Stomach smooth muscle (tissue), 2 donors: ENCODE measurements around the gene SMYD2.

Experiments
- H3K27ac ChIP-seq: one replicate; pipeline ENCODE4 v1.7.0; 2013; ENCODE audit warnings: mild to moderate bottlenecking, low read length, inconsistent platforms
- H3K27me3 ChIP-seq, 2 donors: one replicate each; pipeline ENCODE4 v1.7.0; 2013; ENCODE audit warnings: low read length in 2 of 2; ENCODE audit not compliant: insufficient read depth in 2 of 2, control insufficient read depth in 1 of 2
- H3K36me3 ChIP-seq, 2 donors: one replicate each; pipeline ENCODE4 v1.7.0; 2013; ENCODE audit warnings: low read length in 2 of 2; ENCODE audit not compliant: control insufficient read depth in 2 of 2, insufficient read depth in 2 of 2
- H3K4me1 ChIP-seq: one replicate; pipeline ENCODE4 v1.7.0; 2013; ENCODE audit warnings: low read length; ENCODE audit not compliant: control insufficient read depth, insufficient read depth
- H3K4me3 ChIP-seq, 2 donors: one replicate each; pipeline ENCODE4 v1.7.0; 2013; ENCODE audit warnings: low read length in 2 of 2
- H3K9ac ChIP-seq, 2 donors: one replicate each; pipeline ENCODE4 v1.7.0; 2013; ENCODE audit warnings: low read length in 2 of 2, mild to moderate bottlenecking in 1 of 2
- H3K9me3 ChIP-seq, 2 donors: one replicate each; pipeline ENCODE4 v1.7.0; 2013; ENCODE audit warnings: low read length in 2 of 2; ENCODE audit not compliant: control insufficient read depth in 2 of 2
- donor health status: healthy.
- donor health status: Pancreatic carcinoma.

SMYD2 gene

GRCh38 chr1:214306269-214306668 is 25.3 kb downstream of the SMYD2 start:
- Histone ChIP-seq H3K36me3 (no peaks in the 10 kb centered on the region), H3K27me3 (no peaks in the 10 kb centered on the region), H3K4me3 (no peak overlapping the region), H3K9ac (no peak overlapping the region), H3K27ac (no peak overlapping the region), H3K4me1 (no peaks in the 10 kb centered on the region), H3K9me3 (no peaks in the 10 kb centered on the region)

DNA sequence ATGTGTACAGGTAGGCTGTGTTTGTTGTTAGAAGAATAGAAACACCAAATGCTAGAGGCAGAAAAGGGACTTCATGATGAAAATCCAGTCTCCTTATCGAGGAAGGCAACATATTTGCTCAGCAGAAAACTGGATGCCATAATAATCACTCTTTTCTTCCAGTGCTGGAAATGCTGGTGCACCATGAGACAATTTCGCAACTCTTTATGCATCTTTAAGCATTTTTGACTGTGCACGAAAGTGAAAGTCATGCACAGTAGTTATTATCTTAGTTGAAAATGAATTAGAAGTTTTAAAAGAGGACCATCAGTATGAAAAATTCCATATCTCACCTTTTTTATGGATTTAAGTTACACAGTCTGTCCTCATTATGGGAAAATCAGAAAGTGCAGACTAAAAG is 29.1 kb downstream of the SMYD2 start:
- H3K4me3 ChIP-seq: no peak overlapping the region
- H3K27me3 ChIP-seq: no peaks in the 10 kb centered on the region
- H3K27ac ChIP-seq: no peak overlapping the region
- no peaks in the 10 kb centered on the region for H3K9me3 ChIP-seq
- no peaks in the 10 kb centered on the region for H3K36me3 ChIP-seq
- H3K9ac ChIP-seq: no peak overlapping the region
- H3K4me1 ChIP-seq: no peaks in the 10 kb centered on the region

DNA sequence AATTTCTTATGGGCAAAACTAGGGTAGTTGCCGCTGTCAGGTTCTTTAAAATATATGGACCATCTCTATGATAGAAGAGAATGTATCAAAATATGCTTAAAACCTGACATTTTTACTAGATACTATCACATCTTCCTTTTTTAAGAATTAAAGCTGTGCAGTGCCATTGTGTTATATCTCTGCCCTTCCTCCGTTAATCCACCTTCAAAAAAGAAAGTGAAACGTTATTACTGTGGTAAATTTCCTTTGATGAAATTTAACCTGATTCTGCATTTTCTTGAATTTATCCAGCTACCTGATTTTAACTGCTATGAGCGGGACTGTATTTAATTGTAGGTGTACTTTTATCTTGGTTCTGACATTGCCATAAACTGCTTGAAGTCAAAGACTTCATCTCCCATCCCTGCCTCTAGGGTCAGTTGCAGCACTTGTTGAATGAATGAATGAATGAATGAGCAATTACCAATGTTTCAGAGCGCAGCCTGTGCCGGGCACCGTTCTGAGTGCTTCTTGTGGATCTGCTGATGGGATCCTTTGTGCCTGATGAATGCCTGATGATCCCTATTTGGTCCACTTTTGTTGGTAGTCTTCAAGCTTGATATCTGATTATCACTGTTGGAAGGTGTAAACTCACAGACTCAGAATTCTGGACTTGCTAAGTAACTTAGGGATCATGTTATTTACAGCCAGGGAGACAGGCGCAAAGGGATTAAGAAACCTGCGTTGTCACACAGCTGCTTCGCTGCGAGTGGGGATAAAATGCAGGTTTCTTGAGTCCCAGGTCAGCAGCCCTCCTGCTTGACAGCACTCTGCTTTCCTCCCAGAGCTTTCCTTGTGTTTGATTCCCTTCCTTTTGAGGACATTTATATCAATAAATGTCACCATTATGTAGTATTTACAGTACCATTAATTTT is 30.1 kb downstream of the SMYD2 start:
- no peak overlapping the region for H3K9ac ChIP-seq
- H3K9me3 ChIP-seq: no peaks in the 10 kb centered on the region
- H3K4me1 ChIP-seq: no peaks in the 10 kb centered on the region
- no peaks in the 10 kb centered on the region for H3K27me3 ChIP-seq
- no peak overlapping the region for H3K4me3 ChIP-seq
- H3K27ac ChIP-seq: no peak overlapping the region
- H3K36me3 ChIP-seq: peaks cover 2 to 4% of the 10 kb centered on the region in 2 donors

DNA sequence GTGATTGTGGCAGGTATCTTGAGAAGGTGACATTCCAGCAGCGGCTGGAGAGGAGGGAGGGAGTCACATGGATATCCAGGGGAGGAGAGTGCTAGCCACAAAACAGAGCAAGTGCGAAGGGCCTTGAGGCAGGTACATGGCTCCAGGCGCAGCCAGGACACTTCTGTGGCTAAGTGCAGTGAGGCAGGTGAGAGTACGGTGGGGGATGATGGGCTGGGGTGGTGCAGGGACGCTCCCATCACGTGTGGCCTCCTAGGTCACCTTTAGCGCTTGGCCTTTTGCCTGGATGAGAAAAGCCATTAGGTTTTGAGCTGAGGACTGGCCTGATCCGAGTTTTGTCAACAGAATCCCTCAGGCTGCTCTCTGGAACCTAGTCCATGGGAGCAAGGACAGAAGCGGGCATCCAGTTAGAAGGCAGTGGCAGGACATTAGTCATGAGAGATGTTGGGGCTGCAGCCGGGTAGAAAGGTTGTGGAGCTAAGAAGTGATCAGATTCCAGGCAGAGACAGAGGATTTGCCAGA is 31.6 kb downstream of the SMYD2 start:
- no peak overlapping the region for H3K9ac ChIP-seq
- no peaks in the 10 kb centered on the region for H3K9me3 ChIP-seq
- peaks cover 4% of the 10 kb centered on the region in 2 donors for H3K36me3 ChIP-seq
- no peak overlapping the region for H3K4me3 ChIP-seq
- no peaks in the 10 kb centered on the region for H3K4me1 ChIP-seq
- no peak overlapping the region for H3K27ac ChIP-seq
- H3K27me3 ChIP-seq: no peaks in the 10 kb centered on the region

GRCh38 chr1:214314178-214314843 is 33.4 kb downstream of the SMYD2 start:
- H3K4me3 ChIP-seq: no peak overlapping the region
- no peaks in the 10 kb centered on the region for H3K27me3 ChIP-seq
- no peaks in the 10 kb centered on the region for H3K4me1 ChIP-seq
- H3K9me3 ChIP-seq: no peaks in the 10 kb centered on the region
- no peak overlapping the region for H3K27ac ChIP-seq
- H3K9ac ChIP-seq: no peak overlapping the region
- peaks cover 7 to 10% of the 10 kb centered on the region in 2 donors for H3K36me3 ChIP-seq

GRCh38 chr1:214316593-214316992 is 35.6 kb downstream of the SMYD2 start:
- no peak overlapping the region for H3K27ac ChIP-seq

GRCh38 chr1:214317300-214317699 is 36.3 kb downstream of the SMYD2 start:
- H3K9me3 ChIP-seq: no peaks in the 10 kb centered on the region
- no peaks in the 10 kb centered on the region for H3K27me3 ChIP-seq
- no peaks in the 10 kb centered on the region for H3K4me1 ChIP-seq
- H3K4me3 ChIP-seq: no peak overlapping the region
- no peak overlapping the region for H3K9ac ChIP-seq
- H3K36me3 ChIP-seq: peaks cover 7 to 15% of the 10 kb centered on the region in 2 donors
- H3K27ac ChIP-seq: no peak overlapping the region

More at GRCh38 chr1:214316593-214316992, 35.6 kb downstream of the SMYD2 start:
- H3K36me3 ChIP-seq: peaks cover 7 to 14% of the 10 kb centered on the region in 2 donors
- H3K4me1 ChIP-seq: no peaks in the 10 kb centered on the region
- H3K9ac ChIP-seq: no peak overlapping the region
- H3K4me3 ChIP-seq: no peak overlapping the region
- no peaks in the 10 kb centered on the region for H3K9me3 ChIP-seq
- no peaks in the 10 kb centered on the region for H3K27me3 ChIP-seq

- Histone ChIP-seq H3K9me3 (no peaks in the 10 kb centered on the region), H3K36me3 (peaks cover 7 to 15% of the 10 kb centered on the region in 2 donors), H3K27me3 (no peaks in the 10 kb centered on the region), H3K9ac (no peak overlapping the region), H3K27ac (no peak overlapping the region), H3K4me1 (no peaks in the 10 kb centered on the region), H3K4me3 (no peak overlapping the region)
Observed at GRCh38 chr1:214317734-214318133, 36.8 kb downstream of the SMYD2 start.

GRCh38 chr1:214318356-214318755 is 37.4 kb downstream of the SMYD2 start:
- H3K4me3 ChIP-seq: no peak overlapping the region

GRCh38 chr1:214318956-214319736 is 38.2 kb downstream of the SMYD2 start:
- H3K4me1 ChIP-seq: no peaks in the 10 kb centered on the region
- peaks cover 7 to 15% of the 10 kb centered on the region in 2 donors for H3K36me3 ChIP-seq
- H3K27ac ChIP-seq: no peak overlapping the region
- H3K9me3 ChIP-seq: no peaks in the 10 kb centered on the region
- H3K4me3 ChIP-seq: no peak overlapping the region
- H3K9ac ChIP-seq: no peak overlapping the region
- H3K27me3 ChIP-seq: no peaks in the 10 kb centered on the region

More at GRCh38 chr1:214318356-214318755, 37.4 kb downstream of the SMYD2 start:
- no peaks in the 10 kb centered on the region for H3K9me3 ChIP-seq
- H3K4me1 ChIP-seq: no peaks in the 10 kb centered on the region
- no peak overlapping the region for H3K9ac ChIP-seq
- H3K27ac ChIP-seq: no peak overlapping the region
- peaks cover 7 to 15% of the 10 kb centered on the region in 2 donors for H3K36me3 ChIP-seq
- no peaks in the 10 kb centered on the region for H3K27me3 ChIP-seq
